Endothelial cell of umbilical vein (primary cell): ENCODE results near the gene PFDN1. TPM values are rescaled to one million over a fixed set of nuclear protein-coding genes. Genes with fewer than 3 reads are reported as not detected.

Source experiments
- BruUV-seq: library from RNA; stranded (reverse); fragments of 400-500 nt; replicated peaks from 2 replicates; lab custom pipeline; 2021; lab: Mats Ljungman, UMichigan
- CTCF ChIA-PET: fragments of 300-600, 350-600 bp; sonication (Branson Sonifier 250); formaldehyde crosslinking; loops from one replicate; lab custom pipeline; 2021; ENCODE audit warnings: antibody characterized with exemption, inconsistent platforms; lab: Charles Lee
- POLR2A ChIA-PET: fragments of 300-600, 350-600 bp; sonication (Branson Sonifier 250); formaldehyde crosslinking; loops from one replicate; lab custom pipeline; 2021; ENCODE audit warnings: antibody characterized with exemption, inconsistent platforms; lab: Charles Lee
- DNase-seq: peaks from one replicate; pipeline ENCODE4 v3.0.0-alpha.2; 2011; ENCODE audit warnings: low read depth, low spot score
- FAIRE-seq: peaks from 2 replicates; lab custom pipeline; 2011; peaks lifted over from hg19 to GRCh38; lab: Jason Lieb, UNC
- H2AFZ ChIP-seq: 2 replicates; pipeline ENCODE4 v1.6.0; 2012; ENCODE audit warnings: low read depth, low read length, control low read depth, inconsistent platforms
- H3K27ac ChIP-seq: 2 replicates; pipeline ENCODE4 v1.5.1; 2011; ENCODE audit warnings: low read depth, mild to moderate bottlenecking, control low read depth, low read length, moderate library complexity; ENCODE audit not compliant: insufficient read depth
- H3K27me3 ChIP-seq, 2 experiments: 2 replicates each; pipeline versions ENCODE4 v1.6.0 to v1.6.1; 2011; ENCODE audit warnings: low read length in 2 of 2, mixed read lengths in 1 of 2; ENCODE audit not compliant: control insufficient read depth in 2 of 2, insufficient read depth in 2 of 2
- H3K36me3 ChIP-seq, 2 experiments: 2 replicates in 1 of 2; 3 replicates in 1 of 2; pipeline ENCODE4 v1.5.1; 2011; ENCODE audit warnings: low read length in 2 of 2, mild to moderate bottlenecking in 1 of 2, moderate library complexity in 1 of 2; ENCODE audit not compliant: control insufficient read depth in 2 of 2, insufficient read depth in 2 of 2; ENCODE audit errors: extremely low read depth in 1 of 2
- H3K4me1 ChIP-seq: 3 replicates; pipeline ENCODE4 v1.5.1; 2011; ENCODE audit warnings: mild to moderate bottlenecking, low read length; ENCODE audit not compliant: control insufficient read depth, insufficient read depth; ENCODE audit errors: extremely low read depth
- H3K4me2 ChIP-seq: 2 replicates; pipeline ENCODE4 v1.6.1; 2011; ENCODE audit warnings: low read length, control low read depth, mixed read lengths; ENCODE audit not compliant: insufficient read depth
- H3K4me3 ChIP-seq, 3 experiments: fragments of 200-600 bp in 1 of 3; sonication (generic), shearing (Covaris generic) in 1 of 3; replicated peaks in 1 of 3; 2 replicates each; pipeline ENCODE4 v1.5.1; 2011 to 2016; ENCODE audit warnings: control low read depth in 3 of 3, low read length in 3 of 3, mild to moderate bottlenecking in 2 of 3, inconsistent platforms in 1 of 3, low read depth in 1 of 3, moderate library complexity in 1 of 3; ENCODE audit not compliant: insufficient read depth in 1 of 3
- H3K79me2 ChIP-seq: 2 replicates; pipeline ENCODE4 v1.6.0; 2012; ENCODE audit warnings: low read length, inconsistent platforms; ENCODE audit not compliant: control insufficient read depth, insufficient read depth
- H3K9ac ChIP-seq: replicated peaks from 2 replicates; pipeline ENCODE3; 2011; ENCODE audit warnings: low read length, control low read depth; ENCODE audit not compliant: insufficient read depth; ENCODE audit errors: extremely low read depth
- H3K9me1 ChIP-seq: replicated peaks from 3 replicates; pipeline ENCODE4 v1.6.0; 2011; ENCODE audit warnings: mild to moderate bottlenecking, low read length; ENCODE audit not compliant: control insufficient read depth, insufficient read depth; ENCODE audit errors: extremely low read depth
- H3K9me3 ChIP-seq: replicated peaks from 2 replicates; pipeline ENCODE4 v1.5.1; 2012; ENCODE audit warnings: low read length, inconsistent platforms; ENCODE audit not compliant: control insufficient read depth, insufficient read depth
- H4K20me1 ChIP-seq: replicated peaks from 2 replicates; pipeline ENCODE3; 2011; ENCODE audit warnings: mild to moderate bottlenecking, low read length; ENCODE audit not compliant: control insufficient read depth, insufficient read depth; ENCODE audit errors: extremely low read depth
- EZH2 ChIP-seq: IDR thresholded peaks from 2 replicates; pipeline ENCODE4 v1.6.1; 2012; ENCODE audit warnings: borderline replicate concordance, low read depth, mild to moderate bottlenecking, moderate library complexity, low read length, inconsistent platforms; ENCODE audit not compliant: severe bottlenecking
- FOS ChIP-seq: IDR thresholded peaks from 2 replicates; pipeline ENCODE4 v1.6.1; 2011; ENCODE audit warnings: mild to moderate bottlenecking, low read length, moderate library complexity, borderline replicate concordance; ENCODE audit not compliant: insufficient read depth
- GATA2 ChIP-seq: IDR thresholded peaks from 2 replicates; pipeline ENCODE4 v1.7.0; 2011; ENCODE audit warnings: low read depth, mild to moderate bottlenecking, moderate library complexity, mixed read lengths, low read length; ENCODE audit not compliant: insufficient read length, insufficient read depth
- JUN ChIP-seq: IDR thresholded peaks from 2 replicates; pipeline ENCODE4 v1.6.1; 2011; ENCODE audit warnings: borderline replicate concordance, low read depth; ENCODE audit not compliant: insufficient read length, insufficient read depth
- MYC ChIP-seq: IDR thresholded peaks from one replicate; pipeline ENCODE4 v1.6.1; 2011; ENCODE audit warnings: mild to moderate bottlenecking, low read depth, low read length
- POLR2A ChIP-seq: IDR thresholded peaks from 2 replicates; pipeline ENCODE4 v1.6.1; 2012; ENCODE audit warnings: low read depth, mild to moderate bottlenecking, control low read depth, low read length
- dilution Hi-C: fragments of 300-500 bp; cut with MboI; formaldehyde crosslinking; loops from one replicate; pipeline ENCODE4 v1.15.0; 2019; ENCODE audit warnings: low sequenced_read_pairs; ENCODE audit not compliant: extremely low pct_ligation_motif_present
- intact Hi-C: fragments of 100-400 bp; cut with micrococcal nuclease; formaldehyde crosslinking; loops from one replicate; pipeline ENCODE4 v1.10.0; 2022
- polyA plus RNA-seq, 4 experiments: library from polyadenylated mRNA; depleted of rRNA in 3 of 4; stranded (reverse) in 3 of 4; unstranded in 1 of 4; fragments of >200 nt; gene quantifications; 2 replicates each; pipeline versions ENCODE4 v1.2.1 to v1.2.3, GENCODE V29; 2011 to 2012; ENCODE audit warnings: missing spikeins in 1 of 4
- total RNA-seq: library from RNA; stranded (reverse); gene quantifications from 2 replicates; pipeline ENCODE4 v1.2.3, GENCODE V29; 2021

The PFDN1 gene
- total and polyA plus RNA-seq, 2 donors (not counting 3 experiments of a cell fraction or from before 2014, with no cell fraction given): 107 to 158 TPM

DNA sequence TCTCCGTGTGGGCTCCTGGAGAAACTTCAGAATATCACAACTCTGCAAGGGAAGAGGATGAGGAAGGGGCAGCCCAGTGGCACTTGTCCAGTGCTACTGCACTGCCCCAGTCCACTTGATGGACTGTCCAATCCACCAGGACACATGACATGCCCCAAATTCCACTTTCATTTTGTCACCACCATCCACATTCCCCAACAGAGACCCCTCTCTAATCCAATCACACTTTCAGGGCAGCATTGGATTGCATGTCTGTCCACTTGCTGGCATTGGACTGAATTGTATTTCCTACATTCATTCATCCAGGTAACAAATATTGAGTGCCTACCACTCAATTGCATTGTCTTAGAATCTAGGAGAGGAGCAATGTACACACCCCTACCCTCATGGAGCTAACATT, 28.7 kb upstream of the PFDN1 start:
- no peak overlapping the region for H2AFZ ChIP-seq
- no TSS peak for BruUV-seq
- H3K79me2 ChIP-seq: peaks cover 12% of the 10 kb centered on the region
- H3K27ac ChIP-seq: no peak overlapping the region
- H3K9me1 ChIP-seq: no peaks in the 10 kb centered on the region
- FAIRE-seq (no peak), DNase-seq (no peak)
- POLR2A ChIA-PET: no interaction called here
- no peaks in the 10 kb centered on the region for H3K27me3 ChIP-seq
- peaks cover 27 to 37% of the 10 kb centered on the region in 2 experiments for H3K36me3 ChIP-seq
- H4K20me1 ChIP-seq: no peaks in the 10 kb centered on the region
- no peak for TF ChIP-seq GATA2
- TF ChIP-seq EZH2: no peak
- no peak overlapping the region for H3K4me3 ChIP-seq
- no peak overlapping the region for H3K4me2 ChIP-seq
- H3K9ac ChIP-seq: no peak overlapping the region
- H3K9me3 ChIP-seq: no peaks in the 10 kb centered on the region
- dilution Hi-C loops: no loop called here
- H3K4me1 ChIP-seq: peaks cover 28% of the 10 kb centered on the region
- CTCF ChIA-PET: interaction anchor here (1.5 to 3.2 kb wide), 2 partner anchors 14 to 20 kb away, joined by 7 to 13 read pairs; partner anchors contain the start of gene HBEGF
- intact Hi-C loops: no loop called here

- intact Hi-C loops: no loop called here
- Histone ChIP-seq H3K27me3 (no peaks in the 10 kb centered on the region), H4K20me1 (no peaks in the 10 kb centered on the region), H3K9me1 (no peaks in the 10 kb centered on the region), H3K9me3 (no peaks in the 10 kb centered on the region), H3K36me3 (peaks cover 16 to 23% of the 10 kb centered on the region in 2 experiments), H3K4me1 (peaks cover 30% of the 10 kb centered on the region), H3K79me2 (no peaks in the 10 kb centered on the region), H3K27ac (peak overlapping the region; percentile 61), H3K9ac (peak overlapping the region; percentile 19), H3K4me3 (no peak overlapping the region), H2AFZ (peak overlapping the region; percentile 61), H3K4me2 (peak overlapping the region; percentile 20)
- ChIA-PET POLR2A (interaction anchor here (0.7 to 4.1 kb wide), 3 partner anchors 16 to 370 kb away, joined by 3 to 24 read pairs (median 4); partner anchors contain the start of gene HBEGF), CTCF (interaction anchor here (0.7 to 3.6 kb wide), 8 partner anchors 16 to 90 kb away, joined by 3 to 43 read pairs (median 8); partner anchors contain the start of gene HBEGF)
- DNase-seq (peak; percentile 94), FAIRE-seq (peak; percentile 93)
- no TSS peak for BruUV-seq
- dilution Hi-C loops: no loop called here
- TF ChIP-seq MYC: no peak
- TF ChIP-seq JUN: no peak
- TF ChIP-seq GATA2: no peak
- TF ChIP-seq POLR2A: no peak
- TF ChIP-seq EZH2: no peak
- no peak for TF ChIP-seq FOS
These were observed 27.0 kb upstream of the PFDN1 start for GRCh38 chr5:140329739-140330481.
